PC-9 (cell line): Measurements from ENCODE around the gene RXRA. TPM values are rescaled to one million over a fixed set of nuclear protein-coding genes. Genes with fewer than 3 reads are reported as not detected.

Experiments used
- BruUV-seq: library from RNA; stranded (reverse); fragments of 400-500 nt; replicated peaks from 2 replicates; lab custom pipeline; 2021; lab: Mats Ljungman, UMichigan
- CTCF ChIA-PET: fragments of 300-600 bp; sonication (Branson Sonifier 250); formaldehyde crosslinking; loops from one replicate; lab custom pipeline; 2022; ENCODE audit warnings: antibody characterized with exemption; lab: Charles Lee
- POLR2A ChIA-PET: fragments of 300-600 bp; sonication (Branson Sonifier 250); formaldehyde crosslinking; loops from one replicate; lab custom pipeline; 2022; ENCODE audit warnings: antibody characterized with exemption; ENCODE audit not compliant: unreplicated experiment; lab: Charles Lee
- DNase-seq, 2 experiments: peaks; one replicate each; pipeline versions ENCODE4 v3.0.0 to v3.0.0-alpha.2; 2015 to 2022; ENCODE audit warnings: mixed read lengths in 1 of 2
- H2AFZ ChIP-seq: fragments of 200-600 bp; sonication (generic); 2 replicates; pipeline ENCODE4 v1.8.1; 2017; ENCODE audit warnings: antibody characterized with exemption
- H3F3A ChIP-seq: fragments of 200-600 bp; sonication (generic); 2 replicates; pipeline ENCODE4 v1.8.1; 2017; ENCODE audit warnings: antibody characterized with exemption, mild to moderate bottlenecking, low read depth; ENCODE audit not compliant: insufficient read depth
- H3K27ac ChIP-seq: fragments of 200-600 bp; sonication (generic); 2 replicates; pipeline ENCODE4 v1.6.1; 2016; ENCODE audit warnings: mixed run types
- H3K27me3 ChIP-seq: fragments of 200-600 bp; sonication (generic); 2 replicates; pipeline ENCODE4 v1.6.1; 2016; ENCODE audit warnings: low read depth, mixed run types; ENCODE audit not compliant: insufficient read depth
- H3K36me3 ChIP-seq: fragments of 200-600 bp; sonication (generic); 2 replicates; pipeline ENCODE4 v1.6.1; 2016; ENCODE audit warnings: low read depth, mixed run types
- H3K4me1 ChIP-seq: fragments of 200-600 bp; sonication (generic); replicated peaks from 2 replicates; pipeline ENCODE4 v1.6.1; 2016; ENCODE audit warnings: mixed run types; ENCODE audit not compliant: insufficient read depth
- H3K4me2 ChIP-seq: fragments of 200-600 bp; sonication (generic); 2 replicates; pipeline ENCODE4 v1.6.1; 2017; ENCODE audit warnings: mixed run types
- H3K4me3 ChIP-seq: fragments of 200-600 bp; sonication (generic); 2 replicates; pipeline ENCODE4 v1.6.1; 2016; ENCODE audit warnings: mixed run types
- H3K79me2 ChIP-seq: fragments of 200-600 bp; sonication (generic); 2 replicates; pipeline ENCODE4 v1.6.1; 2017; ENCODE audit warnings: low read depth, mixed run types
- H3K9me2 ChIP-seq: fragments of 200-600 bp; sonication (generic); 2 replicates; pipeline ENCODE4 v1.8.1; 2017; ENCODE audit warnings: mild to moderate bottlenecking; ENCODE audit not compliant: insufficient read depth
- H3K9me3 ChIP-seq: fragments of 200-600 bp; sonication (generic); 2 replicates; pipeline ENCODE4 v1.8.1; 2016; ENCODE audit warnings: low read depth; ENCODE audit not compliant: insufficient read depth
- H4K20me1 ChIP-seq: fragments of 200-600 bp; sonication (generic); 2 replicates; pipeline ENCODE4 v1.8.1; 2017; ENCODE audit not compliant: insufficient read depth
- EZH2 ChIP-seq: fragments of 200-600 bp; sonication (generic); IDR thresholded peaks from 2 replicates; pipeline ENCODE4 v1.8.0; 2017; ENCODE audit warnings: antibody characterized with exemption, low read depth
- intact Hi-C: fragments of 100-400 bp; cut with micrococcal nuclease; formaldehyde crosslinking; loops from one replicate; pipeline ENCODE4 v1.10.0; 2022; ENCODE audit not compliant: unreplicated experiment
- total RNA-seq: library from RNA; stranded (reverse); gene quantifications from 2 replicates; pipeline ENCODE4 v1.2.3, GENCODE V29; 2021
- TF ChIP-seq, protein P1 (sequence below): fragments of 200-600 bp; sonication (generic); conservative IDR thresholded peaks from 2 replicates; pipeline ENCODE4 v1.6.1; 2017; ENCODE audit warnings: mixed run types, antibody characterized with exemption, mild to moderate bottlenecking, moderate library complexity

Gene RXRA
- total RNA-seq, 1 experiment from 2014 or later = 146 TPM

DNA sequence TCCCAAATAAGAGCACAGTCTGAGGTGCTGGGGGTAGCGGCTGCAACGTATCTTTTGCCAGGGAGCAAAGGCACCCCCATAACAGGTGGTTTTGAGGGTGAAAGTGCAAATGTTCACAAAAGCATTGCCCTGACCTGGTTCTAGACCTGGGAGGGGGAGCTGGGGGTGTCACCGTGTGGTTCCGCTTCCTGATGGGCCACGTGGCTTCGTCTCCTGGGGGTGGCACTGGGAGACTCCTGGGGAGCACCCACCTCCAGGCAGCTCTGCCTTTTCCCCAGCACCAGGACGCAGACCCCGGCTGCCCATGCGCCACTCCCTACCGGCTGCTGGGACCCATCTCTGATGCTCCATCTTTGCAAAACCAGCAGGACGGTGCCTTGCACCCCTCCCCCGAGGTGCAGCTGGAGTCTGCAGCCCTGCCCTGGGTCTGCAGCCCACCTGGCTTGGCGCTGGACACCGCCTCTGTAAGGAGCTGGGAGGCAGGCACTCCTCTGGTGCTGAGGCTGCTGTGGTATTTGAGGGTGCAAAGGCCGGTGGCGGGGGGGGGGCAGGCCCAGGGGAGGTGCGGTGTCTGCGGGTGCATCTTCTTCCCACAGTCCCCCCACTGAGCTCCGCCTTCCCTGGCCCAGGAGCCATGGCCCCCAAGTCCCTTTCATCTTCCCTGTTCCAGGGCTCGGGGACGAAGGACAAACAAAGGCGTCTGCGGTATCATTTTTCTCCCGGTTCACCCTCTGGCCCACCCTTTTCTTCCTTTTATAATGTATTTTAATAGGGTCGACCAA, 29.8 kb upstream of the RXRA start:
- H2AFZ ChIP-seq = no peak overlapping the region
- BruUV-seq = no TSS peak
- ChIA-PET POLR2A (no interaction called here), CTCF (interaction anchor here (0.6 kb wide), 1 partner anchor 571 kb away, joined by 3 read pairs; no protein-coding TSS in a partner anchor)
- no peaks in the 10 kb centered on the region for H3K9me2 ChIP-seq
- H3K4me3 ChIP-seq = no peak overlapping the region
- H4K20me1 ChIP-seq = no peaks in the 10 kb centered on the region
- H3K27ac ChIP-seq = no peak overlapping the region
- H3F3A ChIP-seq = no peaks in the 10 kb centered on the region
- no peaks in the 10 kb centered on the region for H3K36me3 ChIP-seq
- no peaks in the 10 kb centered on the region for H3K9me3 ChIP-seq
- intact Hi-C loops = no loop called here
- H3K79me2 ChIP-seq = no peaks in the 10 kb centered on the region
- no peak for TF ChIP-seq EZH2
- TF ChIP-seq, protein P1, sequence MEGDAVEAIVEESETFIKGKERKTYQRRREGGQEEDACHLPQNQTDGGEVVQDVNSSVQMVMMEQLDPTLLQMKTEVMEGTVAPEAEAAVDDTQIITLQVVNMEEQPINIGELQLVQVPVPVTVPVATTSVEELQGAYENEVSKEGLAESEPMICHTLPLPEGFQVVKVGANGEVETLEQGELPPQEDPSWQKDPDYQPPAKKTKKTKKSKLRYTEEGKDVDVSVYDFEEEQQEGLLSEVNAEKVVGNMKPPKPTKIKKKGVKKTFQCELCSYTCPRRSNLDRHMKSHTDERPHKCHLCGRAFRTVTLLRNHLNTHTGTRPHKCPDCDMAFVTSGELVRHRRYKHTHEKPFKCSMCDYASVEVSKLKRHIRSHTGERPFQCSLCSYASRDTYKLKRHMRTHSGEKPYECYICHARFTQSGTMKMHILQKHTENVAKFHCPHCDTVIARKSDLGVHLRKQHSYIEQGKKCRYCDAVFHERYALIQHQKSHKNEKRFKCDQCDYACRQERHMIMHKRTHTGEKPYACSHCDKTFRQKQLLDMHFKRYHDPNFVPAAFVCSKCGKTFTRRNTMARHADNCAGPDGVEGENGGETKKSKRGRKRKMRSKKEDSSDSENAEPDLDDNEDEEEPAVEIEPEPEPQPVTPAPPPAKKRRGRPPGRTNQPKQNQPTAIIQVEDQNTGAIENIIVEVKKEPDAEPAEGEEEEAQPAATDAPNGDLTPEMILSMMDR = no peak
- DNase-seq = no peak
- no peak overlapping the region for H3K4me2 ChIP-seq
- H3K27me3 ChIP-seq = peaks cover 44% of the 10 kb centered on the region; the same call in 1 of the 2 replicates
- no peaks in the 10 kb centered on the region for H3K4me1 ChIP-seq

DNA sequence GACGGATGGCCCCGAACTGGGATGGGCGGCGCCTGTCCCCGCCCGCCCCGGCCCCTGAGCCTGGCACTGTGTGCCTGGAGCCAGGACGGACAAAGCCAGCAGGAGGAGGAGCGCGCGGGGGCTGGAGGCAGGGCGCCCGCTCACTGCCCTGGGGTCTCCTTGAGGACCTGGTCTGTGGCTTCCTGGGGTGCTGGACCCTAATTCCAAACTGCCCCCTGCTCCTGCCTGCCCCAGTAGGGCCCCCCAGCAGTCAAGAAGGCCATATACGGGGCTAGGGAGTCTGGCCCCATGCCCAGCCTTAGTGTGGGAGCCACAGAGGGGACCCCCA, 29.2 kb upstream of the RXRA start:
- intact Hi-C loops = no loop called here
- Histone ChIP-seq H4K20me1 (no peaks in the 10 kb centered on the region), H3K4me1 (no peaks in the 10 kb centered on the region), H3K4me2 (no peak overlapping the region), H3K9me3 (no peaks in the 10 kb centered on the region), H3K36me3 (no peaks in the 10 kb centered on the region), H2AFZ (no peak overlapping the region), H3K27ac (no peak overlapping the region), H3K9me2 (no peaks in the 10 kb centered on the region), H3K27me3 (peaks cover 44% of the 10 kb centered on the region; the same call in 1 of the 2 replicates), H3K4me3 (no peak overlapping the region), H3F3A (no peaks in the 10 kb centered on the region), H3K79me2 (no peaks in the 10 kb centered on the region)
- TF ChIP-seq, protein P1 = no peak
- TF ChIP-seq EZH2 = no peak
- CTCF ChIA-PET = no interaction called here
- no peak for DNase-seq
- POLR2A ChIA-PET = no interaction called here
- BruUV-seq = no TSS peak

- Histone ChIP-seq H3K79me2 (no peaks in the 10 kb centered on the region), H3K9me2 (no peaks in the 10 kb centered on the region), H2AFZ (no peak overlapping the region), H3K36me3 (no peaks in the 10 kb centered on the region), H3K27me3 (peaks cover 41% of the 10 kb centered on the region; the same call in 1 of the 2 replicates), H3K4me3 (no peak overlapping the region), H3K27ac (no peak overlapping the region), H3K4me1 (no peaks in the 10 kb centered on the region), H3K4me2 (no peak overlapping the region), H3K9me3 (no peaks in the 10 kb centered on the region), H4K20me1 (no peaks in the 10 kb centered on the region), H3F3A (no peaks in the 10 kb centered on the region)
- POLR2A ChIA-PET = no interaction called here
- TF ChIP-seq EZH2 = no peak
- TF ChIP-seq, protein P1 = no peak
- no peak for DNase-seq
- BruUV-seq = no TSS peak
- intact Hi-C loops = no loop called here
- CTCF ChIA-PET = no interaction called here
Measured at GRCh38 chr9:134297576-134297975, 28.7 kb upstream of the RXRA start.
